GM19240 (cell line): ENCODE measurements around the gene NBAS.

Source experiments
- DNase-seq: peaks from one replicate; pipeline ENCODE4 v3.0.0; 2011; ENCODE audit warnings: low spot score; ENCODE audit not compliant: insufficient read length

NBAS gene

GRCh38 chr2:15560988-15561573 is at the start of gene NBAS:
Gene NBAS (minus strand): TSS chr2:15561334. CDS start chr2:15561304, 30 bp downstream.
- peak; percentile 64 for DNase-seq

GRCh38 chr2:15610430-15610952 is 49.4 kb upstream of the NBAS start:
- no peak for DNase-seq

- no peak for DNase-seq
Measured at GRCh38 chr2:15609341-15610042, 48.4 kb upstream of the NBAS start.

GRCh38 chr2:15608392-15608761 is 47.2 kb upstream of the NBAS start:
- no peak for DNase-seq

GRCh38 chr2:15607709-15608391 is 46.7 kb upstream of the NBAS start:
- DNase-seq: no peak

- no peak for DNase-seq
Measured at GRCh38 chr2:15606481-15607441, 45.6 kb upstream of the NBAS start.

GRCh38 chr2:15605721-15606120 is 44.6 kb upstream of the NBAS start:
- no peak for DNase-seq

- DNase-seq: no peak
Measured at GRCh38 chr2:15603948-15604347, 42.8 kb upstream of the NBAS start.

GRCh38 chr2:15603044-15603765 is 42.1 kb upstream of the NBAS start:
- no peak for DNase-seq

- DNase-seq: no peak
Measured at GRCh38 chr2:15602393-15602792, 41.3 kb upstream of the NBAS start.

- DNase-seq: no peak
Measured at GRCh38 chr2:15601681-15602080, 40.5 kb upstream of the NBAS start.

- DNase-seq: no peak
Measured at GRCh38 chr2:15599994-15600393, 38.9 kb upstream of the NBAS start.

GRCh38 chr2:15596968-15597367 is 35.8 kb upstream of the NBAS start:
- DNase-seq: no peak

GRCh38 chr2:15596350-15596749 is 35.2 kb upstream of the NBAS start:
- DNase-seq: no peak

- no peak for DNase-seq
Measured at GRCh38 chr2:15595936-15596335, 34.8 kb upstream of the NBAS start.

- no peak for DNase-seq
Measured at GRCh38 chr2:15595342-15595905, 34.3 kb upstream of the NBAS start.

- no peak for DNase-seq
Measured at GRCh38 chr2:15594291-15595256, 33.4 kb upstream of the NBAS start.

- DNase-seq: no peak
Measured at GRCh38 chr2:15593327-15593705, 32.2 kb upstream of the NBAS start.
